HG03280 (cell line): ENCODE data around the gene IGSF6.
"Not testable (repeated sequence)": the region's sequence is repeated elsewhere in the genome, so short reads cannot be mapped to it uniquely, and the experiment has no call there.

Experiments
- ATAC-seq: cut with Tn5 transposase; IDR thresholded peaks from one replicate; pipeline ENCODE4 v1.9.1; 2021; ENCODE audit warnings: mild to moderate bottlenecking, moderate library complexity; ENCODE audit not compliant: unreplicated experiment

IGSF6 gene

GRCh38 chr16:21629616-21630539, 22.5 kb downstream of the IGSF6 start:
- ATAC-seq = not testable (repeated sequence)

DNA sequence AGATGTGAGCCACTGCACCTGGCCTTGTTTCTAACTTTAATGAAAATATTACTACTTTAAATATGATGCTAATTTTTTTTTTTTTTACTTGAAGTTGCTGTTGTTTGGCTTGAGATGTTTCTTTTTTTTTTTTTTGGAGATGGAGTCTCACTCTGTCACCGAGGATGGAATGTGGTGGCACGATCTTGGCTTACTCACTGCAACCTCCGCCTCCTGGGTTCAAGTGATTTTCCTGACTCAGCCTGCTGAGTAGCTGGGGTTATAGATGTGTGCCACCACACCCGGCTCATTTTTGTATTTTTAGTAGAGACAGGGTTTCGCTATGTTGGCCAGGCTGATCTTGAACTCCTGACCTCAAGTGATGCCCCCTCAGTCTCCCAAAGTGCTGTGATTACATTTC, 23.6 kb downstream of the IGSF6 start:
- ATAC-seq = no peak

- ATAC-seq = no peak
These were observed 24.2 kb downstream of the IGSF6 start for GRCh38 chr16:21628121-21628726.

GRCh38 chr16:21626659-21627277, 25.6 kb downstream of the IGSF6 start:
- ATAC-seq = no peak

DNA sequence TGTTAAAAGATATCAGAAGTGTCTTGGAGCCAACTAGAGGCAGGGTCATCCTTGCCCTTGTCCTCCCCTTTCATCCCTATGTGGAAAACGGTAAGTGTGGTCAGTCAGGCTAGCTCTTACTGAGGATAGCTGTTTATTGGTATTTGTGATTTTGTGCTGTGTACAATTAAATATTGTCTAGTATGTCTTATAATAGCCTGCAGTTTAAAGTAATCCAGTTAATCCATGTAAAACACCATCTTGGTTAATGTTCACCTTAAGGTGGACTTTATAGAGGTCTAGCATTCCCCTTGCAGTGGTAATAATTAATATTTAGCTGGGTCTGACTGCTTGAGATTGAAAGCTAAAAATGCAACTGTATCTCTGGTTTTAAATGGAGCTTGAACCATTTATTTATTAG, 27.4 kb downstream of the IGSF6 start:
- no peak for ATAC-seq

DNA sequence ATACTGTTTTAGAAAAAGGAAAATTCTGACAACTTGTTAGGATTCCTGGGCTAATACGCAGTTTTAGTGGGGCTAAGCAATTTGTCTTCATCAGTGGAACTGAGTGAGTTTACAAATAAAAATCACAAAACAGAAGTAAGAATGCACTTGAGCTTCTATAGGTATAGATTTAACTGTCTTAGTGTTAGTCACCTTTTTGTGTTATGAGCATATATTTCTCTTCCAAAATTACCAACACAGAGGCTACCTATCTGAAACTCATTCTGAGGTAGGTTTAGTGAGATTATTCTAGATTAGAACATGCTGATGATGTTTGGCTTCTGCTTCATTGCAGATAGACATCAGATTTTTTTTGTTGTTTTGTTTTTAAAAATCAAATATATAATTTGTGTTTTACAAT, 29.9 kb downstream of the IGSF6 start:
- no peak for ATAC-seq

- ATAC-seq = no peak
These were observed 31.8 kb downstream of the IGSF6 start for GRCh38 chr16:21620592-21620991.

DNA sequence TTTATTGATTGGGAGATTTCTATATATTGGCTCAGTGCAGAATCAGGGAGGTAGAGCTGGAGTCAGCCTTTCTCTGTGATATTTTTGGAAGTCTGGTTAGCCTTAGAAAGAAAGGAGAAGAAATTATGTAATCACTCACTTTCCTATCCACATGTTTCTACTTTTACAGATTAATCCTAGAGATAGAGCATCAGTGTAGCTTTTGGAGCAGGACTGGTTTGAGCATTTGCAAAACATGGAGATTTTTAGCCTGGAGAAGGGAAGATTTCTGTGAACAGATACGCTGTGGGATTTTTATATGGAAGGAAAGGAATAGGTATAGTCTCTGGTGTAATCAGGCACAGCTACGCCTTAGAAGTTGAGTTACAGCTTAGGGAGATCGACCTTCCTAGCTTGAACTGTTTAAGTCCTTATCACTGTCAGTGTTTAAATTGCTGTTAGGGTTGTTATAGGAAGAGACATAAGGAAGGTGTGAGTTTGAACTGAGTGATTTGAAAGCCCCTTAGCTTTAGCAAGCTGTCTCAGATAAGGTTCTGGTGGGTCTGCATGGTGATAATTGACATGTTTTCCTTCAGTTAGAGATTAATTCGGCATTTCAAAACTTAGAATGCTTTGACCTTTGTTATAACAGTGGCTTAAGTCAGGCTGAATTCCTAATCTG, 32.5 kb downstream of the IGSF6 start:
- ATAC-seq = no peak

DNA sequence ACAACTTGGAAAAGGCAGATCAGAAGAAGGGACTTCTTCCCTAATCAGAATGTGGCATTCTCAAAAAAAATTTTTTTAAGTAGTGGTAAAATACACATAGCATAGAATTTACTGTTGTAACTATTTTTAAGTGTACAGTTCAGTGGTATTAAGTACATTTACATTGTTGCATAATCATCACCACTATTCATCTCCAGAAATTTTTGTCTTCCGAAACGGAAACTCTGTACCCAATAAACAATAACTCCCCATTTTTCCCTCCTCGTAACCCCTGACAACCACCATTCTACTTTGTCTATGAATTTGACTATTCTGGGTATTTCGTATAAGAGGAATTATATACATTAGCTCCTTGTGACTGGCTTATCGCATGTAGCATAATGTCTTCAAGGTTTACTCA, 34.1 kb downstream of the IGSF6 start:
- no peak for ATAC-seq

GRCh38 chr16:21617607-21618006, 34.8 kb downstream of the IGSF6 start:
- ATAC-seq = no peak

- ATAC-seq = no peak
These were observed 37.5 kb downstream of the IGSF6 start for GRCh38 chr16:21614896-21615295.

- ATAC-seq = no peak
These were observed 38.6 kb downstream of the IGSF6 start for GRCh38 chr16:21613781-21614180.

DNA sequence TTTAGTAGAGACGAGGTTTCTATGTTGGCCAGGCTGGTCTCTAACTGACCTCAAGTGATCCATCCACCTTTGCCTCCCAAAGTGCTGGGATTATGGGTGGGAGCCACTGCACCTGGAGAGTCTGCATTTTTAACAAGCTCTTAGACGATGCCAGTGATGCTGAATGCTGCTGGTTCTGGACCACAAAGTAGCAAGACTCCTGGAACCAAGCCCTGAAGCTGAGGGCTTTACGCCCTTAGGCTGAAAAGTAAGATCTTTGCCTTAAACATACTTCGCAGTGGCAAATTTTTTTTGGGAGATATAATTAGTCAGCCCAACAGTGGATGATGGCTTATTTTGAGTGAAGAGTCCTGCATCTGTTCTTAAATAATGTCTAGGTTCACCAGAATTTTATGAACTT, 39.0 kb downstream of the IGSF6 start:
- no peak for ATAC-seq

- no peak for ATAC-seq
These were observed 40.6 kb downstream of the IGSF6 start for GRCh38 chr16:21611556-21612384.

DNA sequence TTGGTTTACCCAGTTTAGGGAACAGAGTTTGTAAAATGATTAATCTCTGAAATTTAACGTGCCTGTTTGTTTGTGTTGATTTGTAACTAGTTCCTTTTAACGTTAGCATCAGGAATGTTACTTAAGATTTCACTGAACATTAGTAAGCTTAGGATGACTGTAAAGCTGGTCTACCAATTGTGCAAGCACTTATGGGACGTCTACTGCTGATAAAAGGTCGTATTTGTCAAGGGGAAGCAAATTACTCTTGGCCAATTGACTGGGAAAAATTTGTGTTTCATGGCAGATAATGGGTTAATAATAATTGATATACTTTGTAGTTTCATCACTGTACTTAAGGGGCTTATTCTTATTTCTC, 41.2 kb downstream of the IGSF6 start:
- no peak for ATAC-seq

- ATAC-seq = no peak
These were observed 41.6 kb downstream of the IGSF6 start for GRCh38 chr16:21610766-21611165.

DNA sequence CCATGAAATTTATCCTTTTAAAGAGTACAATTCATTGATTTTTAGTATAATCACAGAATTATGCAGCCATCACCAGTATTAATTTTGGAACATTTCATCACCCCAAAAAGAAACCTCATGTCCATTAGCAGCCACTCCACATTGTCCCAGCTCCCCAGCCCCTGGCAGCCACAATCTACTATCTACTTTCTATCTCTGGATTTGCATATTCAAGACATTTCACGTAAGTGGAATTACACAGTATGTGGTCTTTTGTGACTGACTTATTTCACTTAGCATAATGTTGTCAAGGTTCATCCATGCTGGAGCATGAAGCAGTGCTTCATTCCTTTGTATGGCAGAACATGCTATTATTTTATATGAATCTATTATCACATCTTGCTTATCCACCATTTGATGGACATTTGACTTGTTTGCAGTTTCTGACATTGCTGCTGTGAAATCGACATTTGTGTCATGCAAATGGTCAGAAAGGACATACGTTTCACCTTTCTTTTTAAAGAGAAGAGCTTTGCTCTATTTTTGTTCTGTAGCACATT, 42.3 kb downstream of the IGSF6 start:
- no peak for ATAC-seq

DNA sequence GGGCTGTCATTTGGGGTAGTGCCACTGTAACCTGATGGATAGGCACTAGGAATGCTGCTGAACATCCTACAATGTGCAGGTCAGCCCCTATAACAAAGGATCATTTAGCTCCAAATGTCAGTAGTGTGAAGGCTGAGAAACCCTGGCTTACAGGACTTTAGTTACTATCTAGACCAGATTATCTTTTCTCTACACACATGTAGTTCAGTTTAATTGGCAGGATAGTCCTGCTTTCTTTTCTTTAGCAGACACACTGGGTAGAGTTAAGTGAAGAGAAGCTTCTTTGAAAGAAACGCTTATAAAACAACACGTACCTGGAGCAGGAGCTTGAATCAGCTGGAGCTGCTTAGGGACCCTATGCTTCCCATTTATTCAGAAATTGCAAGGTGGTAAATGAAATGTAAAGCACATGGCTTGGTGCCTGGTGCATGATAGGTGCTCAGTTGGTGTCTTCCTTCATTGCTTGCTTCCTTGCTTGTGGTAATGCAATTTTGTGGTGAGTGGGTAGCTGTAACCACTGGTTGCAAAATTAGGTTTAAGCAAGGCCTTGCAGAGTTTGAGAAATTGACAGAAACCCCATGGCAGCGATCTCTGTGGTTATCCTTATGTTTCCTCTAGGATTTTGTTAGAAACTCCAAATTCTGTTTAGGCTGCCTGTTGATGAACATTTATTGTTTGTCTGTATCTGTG, 43.6 kb downstream of the IGSF6 start:
- ATAC-seq = no peak

DNA sequence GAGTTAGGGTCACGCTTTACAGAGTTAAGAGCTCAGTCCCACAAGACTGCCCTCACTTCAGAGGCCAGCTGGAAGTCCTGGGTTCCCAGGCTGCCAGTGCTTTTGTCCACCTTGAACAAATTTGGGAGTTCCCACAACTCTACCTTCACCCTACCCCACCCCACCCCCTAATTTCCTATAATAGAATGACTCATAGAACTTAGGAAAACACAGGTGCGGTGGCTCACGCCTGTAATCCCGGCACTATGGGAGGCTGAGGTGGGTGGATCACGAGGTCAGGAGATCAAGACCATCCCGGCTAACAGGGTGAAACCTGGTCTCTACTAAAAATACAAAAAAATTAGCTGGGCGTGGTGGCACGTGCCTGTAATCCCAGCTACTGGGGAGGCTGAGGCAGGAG, 46.6 kb downstream of the IGSF6 start:
- not testable (repeated sequence) for ATAC-seq

DNA sequence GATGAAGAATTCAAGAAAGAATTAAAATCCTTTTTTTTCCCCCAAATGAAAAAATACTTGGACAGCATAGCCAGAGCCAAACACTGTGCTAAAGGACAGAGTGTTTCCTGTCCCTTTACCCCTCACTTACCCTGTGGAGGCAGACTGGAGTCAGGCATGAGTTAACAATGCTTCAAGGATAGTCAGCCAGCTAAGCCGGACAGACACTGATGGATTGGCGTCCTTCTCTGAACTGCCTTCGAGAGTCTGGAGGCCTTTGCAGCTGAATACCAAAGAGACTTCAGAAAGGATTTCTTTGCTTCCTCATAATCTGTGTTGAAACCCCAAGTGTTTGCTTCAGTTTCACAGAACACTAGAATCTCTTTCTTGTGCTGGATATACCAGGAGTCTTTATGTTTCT, 48.5 kb downstream of the IGSF6 start:
- ATAC-seq = no peak
